GM12892 (cell line): ENCODE data around the gene LGMN.

Source experiments
- POLR2A ChIP-seq: IDR thresholded peaks from 2 replicates; pipeline ENCODE4 v1.6.1; 2011; ENCODE audit warnings: low read depth, low read length, control low read depth
- POLR2AphosphoS5 ChIP-seq: IDR thresholded peaks from 2 replicates; pipeline ENCODE4 v1.6.1; 2011; ENCODE audit warnings: low read depth, low read length, control low read depth
- TAF1 ChIP-seq: IDR thresholded peaks from 2 replicates; pipeline ENCODE4 v1.6.1; 2011; ENCODE audit warnings: low read depth, mild to moderate bottlenecking, control low read depth, low read length, borderline replicate concordance

DNA sequence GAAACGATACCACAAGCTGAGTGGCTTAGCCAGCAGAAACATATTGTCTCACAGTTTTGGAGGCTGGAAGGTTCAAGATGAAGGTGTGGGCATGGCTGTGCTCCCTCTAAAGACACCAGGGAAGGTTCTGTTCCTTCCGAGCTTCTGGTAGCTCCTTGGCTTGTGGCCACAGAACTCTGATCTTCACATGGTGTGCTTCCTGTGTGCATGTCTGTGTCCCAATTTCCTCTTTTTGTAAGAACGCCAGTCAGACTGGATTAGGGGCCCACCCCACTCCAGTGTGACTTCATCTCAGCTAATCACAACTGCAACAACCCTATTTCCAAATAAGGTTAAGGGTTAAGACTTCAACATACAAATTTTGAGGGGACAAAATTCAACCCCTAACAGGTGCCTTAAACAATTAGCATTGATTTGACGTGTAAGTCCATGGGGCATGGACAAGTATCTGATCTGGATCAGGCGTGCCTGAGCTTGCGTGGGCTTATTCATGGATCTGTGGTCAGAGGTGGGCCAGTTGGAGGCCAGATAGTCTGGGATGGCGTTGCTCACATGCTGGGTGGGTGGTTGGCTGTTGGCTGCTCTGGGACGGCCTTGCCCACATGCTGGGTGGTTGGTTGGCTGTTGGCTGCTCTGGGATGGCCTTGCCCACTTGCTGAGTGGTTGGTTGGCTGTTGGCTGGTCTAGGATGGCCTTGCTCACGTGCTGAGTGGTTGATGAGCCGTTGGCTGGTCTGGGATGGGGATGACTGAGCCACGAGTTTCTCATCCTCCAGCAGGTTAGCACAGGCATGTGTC is 88.5 kb downstream of the LGMN start:
- 0 out of 2 replicates have a peak, but pooled peaks have one; percentile 20 for TF ChIP-seq POLR2A
- TF ChIP-seq TAF1 = no peak
- TF ChIP-seq POLR2AphosphoS5 = peak; percentile 37; the same call in 1 of the 2 replicates
